Stimulated activated CD4-positive, alpha-beta T cell treated with anti-CD3 and anti-CD28 coated beads, Interleukin-4, amount 100 ng/mL, for 1 hour (primary cell): ENCODE results near the gene GLUL.
A peak's percentile ranks its signal among the peaks of the same experiment; 100 is the strongest.

Experiments
- DNase-seq: peaks from one replicate; pipeline ENCODE4 v3.0.0-alpha.2; 2020

GLUL gene

DNA sequence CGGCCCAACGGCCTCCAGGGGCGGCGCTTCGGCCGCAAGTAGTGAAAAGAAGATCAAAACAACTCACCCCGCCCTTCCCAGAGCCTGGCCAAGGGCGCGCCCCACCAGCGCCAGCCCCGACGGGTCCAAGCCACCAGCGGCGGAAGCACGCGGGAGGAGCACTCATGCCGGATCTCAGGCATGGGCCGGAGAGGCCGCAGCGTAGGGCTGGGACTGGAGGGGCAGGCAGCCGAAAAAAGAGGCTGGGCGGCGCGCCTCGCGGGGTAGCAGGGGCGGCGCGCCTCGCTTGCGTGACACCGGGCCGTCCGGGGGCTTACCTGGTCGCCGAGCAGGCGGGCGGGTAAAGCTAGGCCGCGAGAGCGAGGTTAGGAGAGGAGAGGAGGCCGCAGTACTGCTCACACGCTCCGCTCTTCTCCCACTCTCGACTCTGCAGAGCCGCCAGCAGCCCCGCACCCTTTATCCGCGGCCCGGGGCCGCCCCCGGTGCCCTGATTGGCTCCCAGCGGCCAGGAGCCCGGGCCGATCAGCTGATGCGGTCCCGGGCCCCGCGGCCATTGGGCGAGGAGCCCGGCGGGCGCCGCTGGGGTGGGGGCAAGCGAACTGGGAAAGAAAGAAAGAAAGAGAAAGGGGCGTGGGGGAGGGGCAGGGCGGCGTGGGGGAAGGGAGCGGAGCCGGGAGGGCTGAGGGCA is at the start of gene GLUL:
Gene GLUL, minus strand, starts transcription at position 429 of the 688 bp plus-strand sequence. CDS start 3,053 bp downstream, outside the sequence.
- DNase-seq: peak; percentile 69

DNA sequence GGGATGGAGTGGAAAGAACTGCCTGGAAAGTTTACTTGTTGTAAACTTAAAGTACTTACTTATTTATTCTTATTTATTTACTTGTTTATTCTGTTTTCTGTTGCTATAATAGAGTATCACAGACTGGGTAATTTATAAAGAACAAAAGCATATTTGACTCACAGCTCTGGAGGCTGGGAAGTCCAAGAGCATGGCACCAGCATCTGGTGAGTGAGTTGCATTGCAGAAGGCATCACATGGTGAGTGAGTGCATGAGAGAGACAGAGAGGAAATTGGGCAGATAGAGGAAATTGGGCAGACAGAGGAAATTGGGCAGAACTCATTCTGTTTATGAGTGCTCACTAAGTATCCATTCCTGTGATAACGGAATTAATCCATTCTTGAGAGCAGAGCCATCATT is 46.7 kb upstream of the GLUL start:
- DNase-seq: no peak

DNA sequence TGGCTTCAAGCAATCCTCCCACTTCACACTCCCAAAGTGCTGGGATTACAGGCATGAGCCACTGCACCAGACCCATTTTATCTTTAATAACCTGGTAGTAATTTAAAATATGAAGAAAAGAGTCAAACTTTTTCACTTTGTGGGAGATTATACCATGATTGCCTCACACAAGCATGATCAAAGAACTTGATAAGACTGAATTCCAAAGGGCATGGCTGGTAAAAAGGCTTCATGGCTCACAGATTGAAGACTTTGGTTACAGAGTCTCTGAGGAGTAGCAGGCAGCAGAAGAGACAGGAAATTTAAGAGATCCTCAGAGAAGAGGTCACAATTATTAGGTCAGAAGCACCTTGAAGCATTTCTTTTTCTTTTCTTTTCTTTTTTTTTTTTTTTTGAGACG is 42.0 kb upstream of the GLUL start:
- DNase-seq: no peak

DNA sequence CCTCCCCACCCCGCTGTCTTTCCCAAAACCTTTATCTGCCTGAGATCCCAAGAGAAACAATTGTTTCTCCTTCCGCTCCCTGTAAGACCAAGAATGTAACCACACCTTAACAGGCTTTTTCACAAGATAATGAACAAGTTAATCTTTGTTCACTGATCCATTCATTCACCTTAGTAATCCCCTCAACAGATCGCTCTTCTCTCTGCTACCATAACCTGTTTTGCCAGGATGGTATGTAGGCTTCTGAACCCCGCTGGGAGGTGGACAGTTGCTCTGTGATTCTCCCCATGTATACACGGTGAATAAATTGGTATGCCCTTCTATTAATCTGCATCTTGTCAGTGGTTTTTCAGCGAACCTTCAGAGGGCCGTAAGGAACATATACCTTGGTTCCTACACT is 39.7 kb upstream of the GLUL start:
- no peak for DNase-seq

DNA sequence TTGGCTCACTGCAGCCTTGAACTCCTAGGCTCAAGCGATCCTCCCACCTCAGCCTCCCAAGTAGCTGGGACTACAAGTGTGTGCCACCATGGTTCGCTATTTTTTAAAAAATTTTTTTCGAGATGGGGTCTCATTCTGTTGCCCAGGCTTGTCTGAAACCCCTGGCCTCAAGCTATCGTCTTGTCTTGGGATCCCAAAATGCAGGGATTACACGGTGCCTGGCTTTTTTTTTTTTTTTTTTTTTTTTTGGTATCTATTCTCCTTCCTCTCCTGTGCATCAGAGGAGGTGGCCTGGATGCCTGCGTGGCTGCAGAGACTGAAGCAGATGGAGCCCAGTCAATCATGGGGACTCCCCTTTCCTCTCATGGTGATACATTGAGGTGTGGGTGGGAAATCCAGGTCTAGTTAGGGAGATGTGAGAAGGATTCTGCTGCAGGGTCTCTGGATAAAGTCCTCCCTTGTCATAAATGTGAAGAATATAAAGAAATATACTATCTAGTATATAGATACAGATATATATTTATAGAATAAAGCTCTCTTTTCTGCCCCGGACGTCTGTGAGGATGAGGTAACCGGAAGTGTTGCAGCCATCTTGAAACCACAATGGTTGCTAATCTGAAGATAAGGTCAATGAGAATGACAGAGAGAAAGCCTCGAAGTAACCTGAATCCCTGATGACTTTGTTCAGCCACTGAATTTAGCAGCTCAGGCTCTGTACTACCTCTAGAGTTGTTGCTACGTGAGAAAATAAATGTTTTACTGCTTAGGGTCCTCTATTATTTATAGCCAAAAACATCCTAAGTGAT is 38.9 kb upstream of the GLUL start:
- peak; percentile 7 for DNase-seq

DNA sequence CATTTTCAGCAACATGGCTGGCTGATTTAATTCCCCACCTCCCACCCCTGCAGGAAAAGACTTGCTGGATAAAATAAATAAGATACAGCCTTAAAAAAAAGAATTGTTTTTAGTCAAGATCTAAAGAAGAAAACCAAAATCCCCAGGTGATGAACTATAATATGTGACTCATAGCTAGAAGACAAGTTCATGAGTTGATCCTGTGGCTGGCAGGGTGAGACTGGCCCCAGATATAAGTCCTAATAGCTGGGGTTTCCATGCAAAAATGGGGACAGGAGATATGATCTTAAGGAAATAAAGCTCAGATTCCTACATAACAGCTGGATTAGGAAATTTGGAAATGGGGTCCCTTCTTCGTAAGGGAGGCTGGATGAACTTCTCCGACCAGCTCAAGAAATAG is 36.5 kb upstream of the GLUL start:
- no peak for DNase-seq

DNA sequence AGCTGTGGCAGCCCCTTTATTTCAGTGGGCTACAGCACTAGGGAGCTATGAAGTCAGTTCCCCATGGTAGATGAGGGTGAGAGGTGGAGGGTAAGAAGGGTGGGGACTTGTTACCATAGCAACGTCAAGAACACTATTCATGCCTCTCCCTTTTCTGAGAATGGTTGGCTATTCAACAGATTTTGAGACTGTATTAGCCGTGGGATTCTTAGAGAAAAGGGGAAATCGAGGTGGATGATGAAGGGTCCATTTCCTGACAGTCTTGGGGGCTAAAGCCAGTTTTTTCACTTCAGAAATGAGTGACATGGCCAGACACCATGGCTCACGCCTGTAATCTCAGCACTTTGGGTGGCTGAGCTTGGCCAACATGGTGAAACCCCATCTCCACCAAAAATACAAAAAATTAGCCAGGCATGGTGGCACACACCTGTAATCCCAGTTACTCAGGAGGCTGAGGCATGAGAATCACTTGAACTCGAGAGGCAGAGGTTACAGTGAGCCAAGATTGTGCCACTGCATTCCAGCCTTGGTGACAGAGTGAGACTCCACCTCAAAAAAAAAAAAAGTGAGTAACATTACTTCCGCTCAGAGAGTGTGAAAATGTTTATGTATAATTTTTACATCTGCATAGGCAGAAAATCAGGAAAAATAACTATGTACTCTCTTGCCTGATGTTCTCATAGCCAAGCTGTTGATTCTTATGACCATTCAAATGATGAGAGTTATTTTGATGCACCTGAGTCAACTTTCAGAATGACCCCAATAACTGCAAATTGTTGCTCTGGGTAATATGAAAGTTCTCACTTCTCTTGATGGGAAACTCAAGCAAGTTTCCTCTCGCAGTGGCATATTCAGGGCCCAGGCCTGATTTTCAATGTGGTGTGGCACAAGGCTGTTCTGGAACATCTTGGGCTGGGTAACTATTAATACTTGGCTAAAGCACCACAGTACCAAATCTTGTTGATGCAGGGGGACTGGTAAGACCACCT is 35.1 kb upstream of the GLUL start:
- DNase-seq: no peak

DNA sequence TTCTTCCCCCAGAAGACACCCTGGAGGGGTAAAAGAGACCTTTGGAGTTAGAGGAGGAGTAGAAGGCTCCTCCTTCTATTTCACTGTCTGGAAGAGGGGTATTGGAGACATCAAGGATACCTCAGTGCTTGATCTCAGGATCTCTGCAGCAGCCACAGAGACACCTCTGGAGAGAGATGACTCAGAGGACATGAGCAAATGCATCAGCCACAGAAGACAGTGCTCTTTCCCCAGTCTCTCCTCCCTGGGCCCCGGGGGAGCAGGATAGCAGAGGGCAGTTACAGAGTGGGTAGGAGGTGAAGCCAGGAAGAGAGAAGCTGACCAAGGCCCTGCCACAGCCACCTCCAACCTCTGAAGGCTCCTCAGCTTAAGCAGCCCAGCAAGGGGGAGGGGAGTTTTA is 24.2 kb upstream of the GLUL start:
- no peak for DNase-seq

DNA sequence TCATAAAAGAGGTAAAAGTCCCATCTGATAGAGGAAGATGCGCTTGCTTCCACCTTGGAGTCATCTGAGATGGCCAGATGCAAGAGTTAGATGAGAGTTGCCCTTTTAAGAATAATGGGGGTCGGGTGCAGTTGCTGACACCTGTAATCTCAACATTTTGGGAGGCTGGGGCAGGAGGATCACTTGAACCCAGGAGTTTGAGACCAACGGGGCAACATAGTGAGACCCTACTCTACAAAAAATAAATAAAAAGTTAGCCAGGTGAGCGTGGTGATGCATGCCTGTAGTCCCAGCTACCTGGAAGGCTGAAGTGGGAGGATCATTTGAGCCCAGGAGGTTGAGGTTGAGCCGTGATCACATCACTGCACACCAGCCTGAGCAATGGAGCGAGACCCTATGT is 22.4 kb upstream of the GLUL start:
- DNase-seq: no peak

DNA sequence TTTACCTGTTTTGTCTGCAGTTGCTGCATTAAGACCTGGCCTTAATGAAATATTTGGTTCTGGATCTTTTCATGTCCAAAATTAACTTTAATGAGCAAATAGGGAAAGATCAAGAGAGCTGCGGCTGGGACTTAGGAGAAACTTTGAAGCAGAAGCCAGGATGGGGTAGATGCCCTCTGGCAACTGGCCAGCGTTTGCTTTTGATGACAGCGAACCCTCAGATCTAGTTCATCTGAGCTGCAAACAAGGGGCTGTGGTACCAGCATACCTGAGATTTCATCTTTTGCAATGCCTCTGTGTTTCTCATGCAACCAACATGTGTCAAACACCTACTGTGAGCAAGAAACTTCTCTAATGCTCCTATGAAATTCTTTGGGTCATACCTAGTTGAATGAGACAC is 21.9 kb upstream of the GLUL start:
- no peak for DNase-seq

DNA sequence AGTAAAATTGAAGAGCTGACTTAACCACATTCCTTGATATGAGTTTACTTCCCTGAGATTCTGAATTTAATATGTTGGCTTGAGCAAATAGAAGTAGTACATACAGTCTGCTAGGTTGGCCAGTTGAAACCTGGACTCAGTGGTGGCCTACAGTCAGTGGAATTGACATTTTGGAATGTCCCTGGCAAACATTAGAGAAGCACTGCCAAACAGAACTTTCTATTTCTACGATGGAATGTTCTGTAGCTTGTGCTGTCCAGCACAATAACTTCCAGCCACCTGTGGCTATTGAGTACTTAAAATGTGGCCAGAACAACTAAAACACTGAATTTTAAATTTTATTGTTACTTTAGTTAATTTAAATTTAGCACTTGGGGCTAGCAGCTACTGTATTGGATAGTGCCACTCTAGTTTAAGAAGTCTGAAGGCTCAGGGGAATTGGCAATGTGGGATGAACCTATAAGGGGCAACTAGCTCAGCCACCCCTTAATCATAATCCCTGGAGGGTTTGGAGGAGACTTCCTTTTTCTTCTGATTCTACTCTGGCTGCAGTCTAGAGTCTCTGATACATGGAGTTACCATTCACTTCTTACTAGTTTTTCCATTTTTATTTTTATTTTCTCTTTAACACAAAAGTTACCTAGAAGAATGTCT is 19.2 kb upstream of the GLUL start:
- no peak for DNase-seq

DNA sequence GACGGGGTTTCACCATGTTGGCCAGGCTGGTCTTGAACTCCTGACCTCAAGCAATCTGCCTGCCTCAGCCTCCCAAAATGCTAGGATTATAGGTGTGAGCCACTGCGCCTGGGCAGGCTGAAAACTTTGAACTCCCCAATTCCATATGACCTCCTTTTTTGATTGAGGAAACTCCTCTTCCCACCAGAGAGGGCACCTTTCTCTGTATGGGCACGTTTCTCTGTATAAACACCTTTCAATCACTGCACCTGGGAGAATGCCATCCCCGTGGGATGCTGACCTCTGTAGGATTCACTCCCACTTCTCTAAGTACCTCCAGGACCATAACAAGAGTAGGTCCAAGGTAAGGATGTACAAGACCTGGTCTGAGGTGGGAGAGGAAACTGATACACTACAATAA is 18.5 kb upstream of the GLUL start:
- no peak for DNase-seq

DNA sequence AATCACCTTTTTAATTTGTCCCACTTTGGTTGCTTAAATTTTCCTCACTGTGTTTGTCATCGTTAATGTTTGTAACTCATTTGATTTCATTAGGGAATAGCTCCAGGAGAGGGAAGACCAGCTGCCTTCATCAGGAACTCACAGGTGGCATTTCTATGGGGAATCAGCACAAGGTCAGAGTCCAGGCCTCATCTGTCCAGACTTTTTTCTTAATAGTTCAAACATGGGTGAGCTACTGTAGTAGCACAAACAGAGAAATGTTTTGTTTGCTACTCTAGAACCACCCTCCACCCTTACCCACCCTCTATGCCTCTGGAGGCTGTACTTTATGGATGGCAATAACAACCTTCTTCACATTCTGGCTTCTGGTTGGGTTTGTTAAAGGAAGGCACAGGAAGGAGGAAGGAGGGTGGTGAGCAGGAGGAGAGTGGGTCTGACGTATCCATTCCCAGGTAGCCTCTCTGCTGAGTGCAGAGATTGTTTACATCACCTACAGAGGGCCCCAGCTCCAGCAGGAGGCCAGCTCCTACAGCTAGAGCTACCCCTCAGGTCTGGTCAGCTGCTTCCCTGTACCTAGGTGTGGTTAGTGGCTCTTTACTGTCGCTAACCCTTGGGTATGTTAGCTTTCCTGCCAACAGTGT is 17.0 kb upstream of the GLUL start:
- DNase-seq: no peak

DNA sequence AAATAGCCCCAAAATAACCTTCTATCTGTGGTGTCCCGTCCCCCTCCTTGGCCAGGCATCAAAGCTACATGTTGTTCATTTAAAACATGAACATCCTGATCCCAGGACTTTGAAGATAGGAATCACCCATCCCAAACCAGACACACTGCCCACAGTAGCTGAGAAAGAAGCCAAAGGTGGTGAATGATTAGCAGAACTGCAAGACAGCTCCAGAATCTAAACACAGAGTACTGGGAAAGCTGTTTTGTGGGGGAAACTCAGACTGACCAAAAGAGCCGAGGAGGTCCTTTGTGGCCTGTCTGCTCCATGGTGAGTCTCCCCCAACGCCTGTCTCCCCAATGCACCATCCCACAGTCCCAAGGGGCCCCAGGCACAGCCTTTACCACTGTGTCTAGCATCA is 16.1 kb upstream of the GLUL start:
- no peak for DNase-seq

DNA sequence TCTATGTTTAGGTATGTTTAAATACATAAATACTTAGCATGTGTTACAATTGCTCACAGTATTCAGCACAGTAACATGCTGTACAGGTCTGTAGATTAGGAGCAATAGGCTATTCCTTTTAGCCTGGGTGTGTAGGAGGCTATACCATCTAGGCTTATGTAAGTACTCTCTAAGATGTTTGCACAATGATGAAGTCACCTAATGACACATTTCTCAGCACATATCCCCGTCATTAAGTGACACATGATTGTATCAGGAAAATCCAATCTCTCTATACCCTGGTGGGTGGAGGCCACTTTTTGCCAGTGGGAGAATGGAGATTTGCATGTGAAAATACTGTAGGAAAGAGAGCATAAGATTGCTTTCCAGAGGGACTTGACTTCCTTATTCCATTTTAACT is 14.4 kb upstream of the GLUL start:
- DNase-seq: no peak

DNA sequence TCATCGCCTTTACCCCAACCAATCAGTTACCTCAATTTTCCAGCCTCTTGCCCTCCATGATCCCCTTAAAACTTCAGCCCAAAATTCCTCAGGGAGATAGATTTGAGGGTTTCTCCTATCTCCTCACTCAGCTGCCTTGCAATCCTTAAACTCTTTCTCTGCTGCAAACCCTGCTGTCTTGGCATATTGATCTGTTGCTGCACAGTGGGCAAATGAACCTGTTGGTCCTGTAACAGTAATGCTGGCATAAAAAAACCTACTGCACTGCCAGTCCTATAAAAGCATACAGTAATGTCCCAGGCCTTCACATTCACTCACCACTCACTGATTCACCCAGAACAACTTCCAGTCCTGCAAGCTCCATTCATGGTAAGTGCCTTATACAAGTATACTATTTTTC is 14.0 kb upstream of the GLUL start:
- DNase-seq: no peak

DNA sequence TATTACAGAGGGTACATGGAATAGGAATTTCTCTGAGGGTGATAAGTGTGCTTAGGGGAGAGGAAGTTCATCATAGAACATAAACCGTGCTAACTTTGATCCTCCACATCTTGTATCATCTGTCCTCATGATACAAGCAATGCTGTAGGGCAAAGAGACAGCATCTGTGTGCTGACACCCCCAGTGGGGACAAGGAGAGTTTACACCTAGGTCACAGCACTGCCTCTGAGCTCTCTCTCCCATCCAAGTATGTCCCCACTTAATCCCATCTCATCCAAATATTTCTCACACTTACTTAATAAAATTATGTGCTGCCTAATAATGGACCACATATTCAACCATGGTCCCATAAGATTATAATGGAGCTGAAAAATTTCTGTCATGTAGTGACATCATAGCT is 13.2 kb upstream of the GLUL start:
- DNase-seq: no peak

DNA sequence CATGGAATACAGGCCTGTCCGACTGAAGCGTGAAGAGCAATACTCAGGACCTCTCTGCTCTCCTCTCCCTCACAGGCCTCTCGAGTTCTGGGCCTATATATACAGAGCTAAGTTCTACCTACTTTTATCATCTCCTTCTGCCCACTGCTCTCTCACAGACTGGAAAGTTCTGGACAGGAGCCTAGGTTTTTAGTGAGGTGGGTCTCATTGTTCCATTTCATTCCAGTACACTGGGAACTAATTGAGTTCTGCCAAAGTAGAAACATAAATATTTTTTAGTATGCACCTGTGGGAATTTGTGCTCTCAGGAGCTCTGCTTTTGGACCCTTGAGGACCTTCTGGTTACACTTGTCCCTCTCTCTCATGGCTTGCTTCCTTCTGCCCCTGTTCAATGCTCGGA is 9.0 kb upstream of the GLUL start, which contains the start of gene TEDDM1:
Gene TEDDM1, minus strand, starts transcription at position 101 of the 400 bp plus-strand sequence. CDS start 182 bp downstream, outside the sequence.
- no peak for DNase-seq

DNA sequence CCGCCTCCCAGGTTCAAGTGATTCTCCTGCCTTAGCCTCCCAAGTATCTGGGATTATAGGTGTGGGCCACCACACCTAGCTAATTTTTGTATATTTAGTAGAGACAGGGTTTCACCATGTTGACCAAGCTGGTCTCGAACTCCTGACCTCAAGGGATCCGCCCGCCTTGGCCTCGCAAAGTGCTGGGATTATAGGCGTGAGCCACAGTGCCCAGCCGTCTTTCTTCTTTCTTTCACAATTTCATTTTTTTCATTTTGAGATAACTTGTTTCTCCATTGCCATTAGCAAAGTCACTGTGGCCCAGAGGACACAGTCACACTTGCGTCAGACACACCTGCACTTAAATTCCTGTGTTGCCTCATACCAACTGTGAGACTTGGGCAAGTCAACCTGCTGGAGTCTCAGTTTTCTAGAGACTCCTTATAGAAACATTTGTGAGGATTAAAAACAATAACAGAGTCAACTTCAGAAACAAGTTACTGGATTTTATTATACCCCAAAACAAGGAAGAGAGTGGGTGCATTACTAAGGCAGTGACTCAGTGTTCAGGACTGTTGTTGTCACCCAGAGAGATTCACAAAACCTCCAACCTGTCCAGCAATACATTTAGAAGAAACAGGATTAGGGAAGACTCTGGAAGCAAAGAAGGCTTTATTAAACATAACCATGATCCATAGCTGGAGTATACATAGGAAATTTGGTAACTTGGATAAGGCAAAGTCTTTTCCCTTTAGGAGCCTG is 6.2 kb upstream of the GLUL start:
- DNase-seq: no peak

DNA sequence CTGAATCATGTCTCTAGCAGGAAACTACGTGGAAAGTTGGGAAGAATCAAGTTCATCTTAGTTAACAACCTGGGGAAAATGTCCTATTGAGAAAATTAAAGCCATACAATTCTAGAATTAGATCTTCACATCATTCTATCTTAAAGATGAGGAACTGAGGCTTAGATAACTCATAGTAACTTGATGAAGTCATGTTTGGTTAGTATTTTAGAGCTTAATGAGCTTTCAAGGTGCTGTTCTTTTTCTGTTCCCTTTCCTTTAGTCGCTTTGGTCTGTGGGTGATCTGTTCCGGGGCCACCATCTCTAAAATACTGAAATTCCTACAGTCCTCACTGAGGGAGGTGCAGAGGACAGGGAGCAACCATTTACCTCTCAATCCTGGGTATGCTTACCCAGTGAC is 4.3 kb upstream of the GLUL start:
- no peak for DNase-seq

DNA sequence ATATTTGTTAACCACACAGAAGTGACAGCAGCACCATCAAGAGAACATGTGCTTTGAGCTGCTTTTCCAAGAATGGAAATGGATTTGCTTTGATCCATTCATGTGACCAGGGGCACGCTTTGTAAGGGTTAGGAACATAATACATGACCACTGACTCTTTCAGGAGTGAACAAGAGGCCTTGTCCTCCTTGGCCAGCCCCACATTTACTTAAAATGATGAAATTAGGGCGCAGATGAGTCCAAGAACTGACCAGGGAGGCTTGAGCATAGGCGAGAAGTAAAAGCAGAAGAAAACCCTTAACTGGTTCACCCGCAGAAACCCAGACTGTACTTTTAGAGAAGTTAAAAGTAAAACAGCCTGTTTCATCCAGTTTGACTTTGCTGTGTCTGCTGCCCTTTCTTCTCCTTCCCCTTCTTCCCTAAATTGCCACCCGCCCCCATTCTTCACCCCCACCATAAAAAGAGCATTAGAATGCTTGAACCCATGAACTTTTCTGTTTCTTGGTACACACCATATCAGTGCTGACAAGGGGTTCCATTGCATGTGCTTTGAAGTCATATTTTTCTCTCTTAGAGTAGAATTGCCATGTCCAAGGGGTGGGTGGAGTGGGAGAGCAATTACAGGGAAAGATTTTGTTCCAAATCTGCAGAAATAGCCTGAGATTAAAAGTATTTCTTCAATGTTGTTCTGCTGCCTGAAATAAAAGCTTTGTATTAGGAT is 2.6 kb upstream of the GLUL start:
- DNase-seq: no peak
